Tibial nerve (tissue), 4 donors: ENCODE measurements around the gene GCNT1.

Experiments
- EP300 ChIP-seq, 2 donors: sonication (generic); formaldehyde crosslinking; IDR thresholded peaks; one replicate each; pipeline ENCODE4 v1.6.1; 2017; ENCODE audit warnings: antibody characterized with exemption in 2 of 2, mild to moderate bottlenecking in 1 of 2
- POLR2A ChIP-seq, 2 donors: fragments of 450-650 bp; IDR thresholded peaks; one replicate each; pipeline ENCODE4 v1.6.1; 2017; ENCODE audit warnings: antibody characterized with exemption in 2 of 2, mild to moderate bottlenecking in 2 of 2, moderate library complexity in 2 of 2
- TF ChIP-seq, protein P1 (sequence below), 5 experiments: fragments of 200-600 bp in 3 of 5; fragments of 450-650 bp in 2 of 5; sonication (generic) in 3 of 5; IDR thresholded peaks; one replicate each; pipeline ENCODE4 v1.5.1; 2016 to 2019; ENCODE audit warnings: antibody characterized with exemption in 5 of 5, mild to moderate bottlenecking in 3 of 5, moderate library complexity in 2 of 5

DNA sequence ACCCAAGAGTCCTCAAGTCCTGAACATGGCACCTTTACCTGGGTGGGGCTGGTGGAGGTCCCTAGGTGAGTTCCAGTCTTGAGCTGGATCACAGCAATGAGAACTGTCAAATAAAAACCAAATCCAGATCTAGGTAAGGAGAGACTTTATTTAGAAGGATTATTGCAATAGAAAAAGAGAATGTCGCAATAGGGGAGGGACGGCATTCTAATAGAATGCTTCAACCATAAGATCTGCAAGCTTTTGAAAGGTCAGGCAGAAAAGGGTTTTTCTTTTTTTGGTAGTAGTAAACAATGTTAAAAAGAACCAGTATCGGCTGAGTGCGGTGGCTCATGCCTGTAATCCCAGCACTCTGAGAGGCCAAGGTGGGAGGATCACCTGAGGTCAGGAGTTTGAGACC, 5.2 kb upstream of the GCNT1 start:
- TF ChIP-seq, protein P1, sequence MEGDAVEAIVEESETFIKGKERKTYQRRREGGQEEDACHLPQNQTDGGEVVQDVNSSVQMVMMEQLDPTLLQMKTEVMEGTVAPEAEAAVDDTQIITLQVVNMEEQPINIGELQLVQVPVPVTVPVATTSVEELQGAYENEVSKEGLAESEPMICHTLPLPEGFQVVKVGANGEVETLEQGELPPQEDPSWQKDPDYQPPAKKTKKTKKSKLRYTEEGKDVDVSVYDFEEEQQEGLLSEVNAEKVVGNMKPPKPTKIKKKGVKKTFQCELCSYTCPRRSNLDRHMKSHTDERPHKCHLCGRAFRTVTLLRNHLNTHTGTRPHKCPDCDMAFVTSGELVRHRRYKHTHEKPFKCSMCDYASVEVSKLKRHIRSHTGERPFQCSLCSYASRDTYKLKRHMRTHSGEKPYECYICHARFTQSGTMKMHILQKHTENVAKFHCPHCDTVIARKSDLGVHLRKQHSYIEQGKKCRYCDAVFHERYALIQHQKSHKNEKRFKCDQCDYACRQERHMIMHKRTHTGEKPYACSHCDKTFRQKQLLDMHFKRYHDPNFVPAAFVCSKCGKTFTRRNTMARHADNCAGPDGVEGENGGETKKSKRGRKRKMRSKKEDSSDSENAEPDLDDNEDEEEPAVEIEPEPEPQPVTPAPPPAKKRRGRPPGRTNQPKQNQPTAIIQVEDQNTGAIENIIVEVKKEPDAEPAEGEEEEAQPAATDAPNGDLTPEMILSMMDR (IDR thresholded peaks at IDR 0.05) = no peak
- TF ChIP-seq EP300 (IDR thresholded peaks at IDR 0.05) (no peak), POLR2A (IDR thresholded peaks at IDR 0.05) (no peak)
